Activated CD4-positive, alpha-beta T cell treated with anti-CD3 and anti-CD28 coated beads, Interleukin-2, Interleukin-6, amounts not matched to agents 100 ng/mL and 50 ng/mL, durations not matched to agents 16 hours and 8 hours (primary cell): ENCODE data around the gene TTC28.
"Not testable (repeated sequence)": the region's sequence is repeated elsewhere in the genome, so short reads cannot be mapped to it uniquely, and the experiment has no call there.

Source experiments
- DNase-seq: peaks from one replicate; pipeline ENCODE4 v3.0.0-alpha.2; 2020

The TTC28 gene

GRCh38 chr22:28217277-28217676 lies 462.4 kb downstream of the TTC28 start:
- DNase-seq: no peak

- DNase-seq: not testable (repeated sequence)
These were observed 464.9 kb downstream of the TTC28 start for GRCh38 chr22:28214750-28215149.

- DNase-seq: not testable (repeated sequence)
These were observed 470.2 kb downstream of the TTC28 start for GRCh38 chr22:28209457-28209856.

GRCh38 chr22:28208787-28209186 lies 470.9 kb downstream of the TTC28 start:
- no peak for DNase-seq

GRCh38 chr22:28208036-28208435 lies 471.6 kb downstream of the TTC28 start:
- DNase-seq: no peak

GRCh38 chr22:28207281-28208030 lies 472.2 kb downstream of the TTC28 start:
- DNase-seq: no peak

- no peak for DNase-seq
These were observed 473.7 kb downstream of the TTC28 start for GRCh38 chr22:28205926-28206325.

- no peak for DNase-seq
These were observed 475.3 kb downstream of the TTC28 start for GRCh38 chr22:28204382-28204781.

- DNase-seq: no peak
These were observed 476.4 kb downstream of the TTC28 start for GRCh38 chr22:28203286-28203685.

- no peak for DNase-seq
These were observed 480.9 kb downstream of the TTC28 start for GRCh38 chr22:28198692-28199091.

- DNase-seq: not testable (repeated sequence)
These were observed 488.1 kb downstream of the TTC28 start for GRCh38 chr22:28191571-28191970.

GRCh38 chr22:28188178-28188879 lies 491.3 kb downstream of the TTC28 start:
- no peak for DNase-seq

- DNase-seq: no peak
These were observed 492.0 kb downstream of the TTC28 start for GRCh38 chr22:28187612-28188011.

- DNase-seq: no peak
These were observed 493.0 kb downstream of the TTC28 start for GRCh38 chr22:28186641-28187040.

- DNase-seq: no peak
These were observed 494.5 kb downstream of the TTC28 start for GRCh38 chr22:28185130-28185529.

GRCh38 chr22:28183078-28183860 lies 496.4 kb downstream of the TTC28 start:
- no peak for DNase-seq

GRCh38 chr22:28180804-28181731 lies 498.6 kb downstream of the TTC28 start:
- DNase-seq: no peak

GRCh38 chr22:28179392-28179791 lies 500.2 kb downstream of the TTC28 start:
- DNase-seq: no peak

- DNase-seq: no peak
These were observed 503.7 kb downstream of the TTC28 start for GRCh38 chr22:28175730-28176492.

GRCh38 chr22:28174509-28174908 lies 505.1 kb downstream of the TTC28 start:
- DNase-seq: no peak

GRCh38 chr22:28172892-28173670 lies 506.6 kb downstream of the TTC28 start:
- no peak for DNase-seq
